WTC11 (cell line): ENCODE results near the gene MTUS2. TPM values are rescaled to one million over a fixed set of nuclear protein-coding genes. Genes with fewer than 3 reads are reported as not detected.

Experiments
- ATAC-seq: fragments of 200-7000 bp; cut with Tn5 transposase; 2 replicates; pipeline ENCODE4 v1.10.0; 2021; ENCODE audit warnings: mild to moderate bottlenecking, moderate library complexity
- CTCF ChIA-PET: fragments of 300-600 bp; sonication (Branson Sonifier 250); formaldehyde crosslinking; loops from one replicate; lab custom pipeline; 2021; ENCODE audit warnings: antibody characterized with exemption; lab: Charles Lee
- POLR2A ChIA-PET: fragments of 350-600 bp; sonication (Branson Sonifier 250); formaldehyde crosslinking; loops from one replicate; lab custom pipeline; 2021; ENCODE audit warnings: antibody characterized with exemption; lab: Charles Lee
- DNase-seq: peaks from one replicate; pipeline ENCODE4 v3.0.0; 2021; ENCODE audit warnings: low spot score
- H3K27ac Mint-ChIP-seq: 2 replicates; pipeline ENCODE4 v1.8.0; 2021; ENCODE audit warnings: mixed read lengths
- H3K27me3 Mint-ChIP-seq: 2 replicates; pipeline ENCODE4 v1.8.0; 2021; ENCODE audit warnings: low read depth, mild to moderate bottlenecking, moderate library complexity, mixed read lengths
- H3K36me3 Mint-ChIP-seq: 2 replicates; pipeline ENCODE4 v1.8.0; 2021; ENCODE audit warnings: mixed read lengths
- H3K4me1 Mint-ChIP-seq: 2 replicates; pipeline ENCODE4 v1.8.0; 2022; ENCODE audit warnings: mixed read lengths
- H3K4me3 Mint-ChIP-seq: 2 replicates; pipeline ENCODE4 v1.8.0; 2021; ENCODE audit warnings: mild to moderate bottlenecking, moderate library complexity, mixed read lengths
- H3K9me3 Mint-ChIP-seq: 2 replicates; pipeline ENCODE4 v1.8.0; 2021; ENCODE audit warnings: mixed read lengths
- ATF1 ChIP-seq: sonication (generic); formaldehyde crosslinking; IDR thresholded peaks from 2 replicates; pipeline ENCODE4 v1.8.1; 2023; ENCODE audit warnings: mild to moderate bottlenecking, moderate library complexity, missing genetic modification reagents
- EMX1 ChIP-seq: fragments of 250-450 bp; sonication (Bioruptor Pico); IDR thresholded peaks from 2 replicates; pipeline ENCODE4 v1.8.0; 2021; ENCODE audit warnings: mild to moderate bottlenecking
- FOXK1 ChIP-seq: sonication (generic); formaldehyde crosslinking; IDR thresholded peaks from 2 replicates; pipeline ENCODE4 v1.8.0; 2022; ENCODE audit warnings: mild to moderate bottlenecking, moderate library complexity, missing genetic modification reagents
- HMGA2 ChIP-seq: fragments of 250-450 bp; sonication (Bioruptor Pico); IDR thresholded peaks from 2 replicates; pipeline ENCODE4 v1.4.0; 2021; ENCODE audit warnings: mild to moderate bottlenecking, moderate library complexity
- JAZF1 ChIP-seq: fragments of 250-450 bp; sonication (Bioruptor Pico); IDR thresholded peaks from 2 replicates; pipeline ENCODE4 v1.9.0; 2021; ENCODE audit warnings: moderate library complexity, mild to moderate bottlenecking, inconsistent platforms
- SP1 ChIP-seq: sonication (generic); formaldehyde crosslinking; conservative IDR thresholded peaks from 2 replicates; pipeline ENCODE4 v1.8.1; 2022; ENCODE audit warnings: missing genetic modification reagents
- ZNF138 ChIP-seq: sonication (generic); formaldehyde crosslinking; conservative IDR thresholded peaks from 2 replicates; pipeline ENCODE4 v1.8.1; 2022; ENCODE audit warnings: mild to moderate bottlenecking, moderate library complexity, missing genetic modification reagents
- ZNF232 ChIP-seq: sonication (generic); formaldehyde crosslinking; IDR thresholded peaks from 2 replicates; pipeline ENCODE4 v1.8.0; 2022; ENCODE audit warnings: mild to moderate bottlenecking, missing genetic modification reagents
- ZNF317 ChIP-seq: sonication (generic); formaldehyde crosslinking; IDR thresholded peaks from 2 replicates; pipeline ENCODE4 v1.8.1; 2023; ENCODE audit warnings: low read depth, mild to moderate bottlenecking, moderate library complexity, missing genetic modification reagents, borderline replicate concordance
- ZNF671 ChIP-seq: fragments of 250-450 bp; sonication (Bioruptor Pico); IDR thresholded peaks from 2 replicates; pipeline ENCODE4 v1.8.0; 2021; ENCODE audit warnings: mild to moderate bottlenecking
- total RNA-seq: library from RNA; stranded (reverse); gene quantifications from 3 replicates; pipeline ENCODE4 v1.2.3, GENCODE V29; 2021
- TF ChIP-seq, protein P1 (sequence below): sonication (generic); formaldehyde crosslinking; IDR thresholded peaks from 2 replicates; pipeline ENCODE4 v1.8.1; 2022; ENCODE audit warnings: mild to moderate bottlenecking, missing genetic modification reagents, moderate library complexity, borderline replicate concordance
- TF ChIP-seq, protein P2 (sequence below): sonication (generic); formaldehyde crosslinking; IDR thresholded peaks from 2 replicates; pipeline ENCODE4 v1.8.0; 2023; ENCODE audit warnings: missing genetic modification reagents, mild to moderate bottlenecking, borderline replicate concordance
- TF ChIP-seq, protein P3 (sequence below): sonication (generic); formaldehyde crosslinking; IDR thresholded peaks from 2 replicates; pipeline ENCODE4 v1.8.0; 2023; ENCODE audit warnings: missing genetic modification reagents
- TF ChIP-seq, protein P4 (sequence below): fragments of 250-450 bp; sonication (Bioruptor Pico); IDR thresholded peaks from 2 replicates; pipeline ENCODE4 v1.9.0; 2021; ENCODE audit warnings: mild to moderate bottlenecking
- TF ChIP-seq, protein P5 (sequence below): sonication (generic); formaldehyde crosslinking; IDR thresholded peaks from 2 replicates; pipeline ENCODE4 v1.8.0; 2022; ENCODE audit warnings: missing genetic modification reagents
- TF ChIP-seq, protein P6 (sequence below): sonication (generic); formaldehyde crosslinking; IDR thresholded peaks from 2 replicates; pipeline ENCODE4 v1.8.1; 2022; ENCODE audit warnings: low read depth, missing genetic modification reagents, borderline replicate concordance
- TF ChIP-seq, protein P7 (sequence below): sonication (generic); formaldehyde crosslinking; IDR thresholded peaks from 2 replicates; pipeline ENCODE4 v1.8.0; 2022; ENCODE audit warnings: mild to moderate bottlenecking, missing genetic modification reagents
- TF ChIP-seq, protein P8 (sequence below): fragments of 200-600 bp; IDR thresholded peaks from 2 replicates; pipeline ENCODE4 v1.8.0; 2022; ENCODE audit warnings: antibody characterized with exemption

The MTUS2 gene
- total RNA-seq, 1 experiment from 2014 or later: 0.22 TPM

DNA sequence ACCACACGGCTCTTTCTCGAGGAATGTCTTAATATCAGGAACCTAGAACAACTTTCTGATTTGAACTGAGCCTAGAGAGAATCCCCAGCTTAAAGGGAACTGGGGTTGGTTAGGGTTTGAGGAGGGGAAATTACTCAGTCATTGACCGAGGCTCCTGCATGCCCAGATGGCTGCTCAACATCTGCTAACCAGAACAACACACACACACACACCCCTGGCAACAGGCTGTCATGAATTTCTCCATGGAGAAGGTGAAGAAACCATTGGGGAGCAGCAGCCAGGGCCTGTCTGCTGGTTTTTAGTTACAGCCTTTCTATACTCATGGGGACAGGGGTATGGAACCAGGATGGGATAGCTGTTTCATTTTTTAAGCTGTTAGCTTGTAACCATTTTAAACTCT is 5.2 kb downstream of the MTUS2 start (continued):
- TF ChIP-seq, protein P1, sequence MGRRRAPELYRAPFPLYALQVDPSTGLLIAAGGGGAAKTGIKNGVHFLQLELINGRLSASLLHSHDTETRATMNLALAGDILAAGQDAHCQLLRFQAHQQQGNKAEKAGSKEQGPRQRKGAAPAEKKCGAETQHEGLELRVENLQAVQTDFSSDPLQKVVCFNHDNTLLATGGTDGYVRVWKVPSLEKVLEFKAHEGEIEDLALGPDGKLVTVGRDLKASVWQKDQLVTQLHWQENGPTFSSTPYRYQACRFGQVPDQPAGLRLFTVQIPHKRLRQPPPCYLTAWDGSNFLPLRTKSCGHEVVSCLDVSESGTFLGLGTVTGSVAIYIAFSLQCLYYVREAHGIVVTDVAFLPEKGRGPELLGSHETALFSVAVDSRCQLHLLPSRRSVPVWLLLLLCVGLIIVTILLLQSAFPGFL: no peak
- TF ChIP-seq, protein P2, sequence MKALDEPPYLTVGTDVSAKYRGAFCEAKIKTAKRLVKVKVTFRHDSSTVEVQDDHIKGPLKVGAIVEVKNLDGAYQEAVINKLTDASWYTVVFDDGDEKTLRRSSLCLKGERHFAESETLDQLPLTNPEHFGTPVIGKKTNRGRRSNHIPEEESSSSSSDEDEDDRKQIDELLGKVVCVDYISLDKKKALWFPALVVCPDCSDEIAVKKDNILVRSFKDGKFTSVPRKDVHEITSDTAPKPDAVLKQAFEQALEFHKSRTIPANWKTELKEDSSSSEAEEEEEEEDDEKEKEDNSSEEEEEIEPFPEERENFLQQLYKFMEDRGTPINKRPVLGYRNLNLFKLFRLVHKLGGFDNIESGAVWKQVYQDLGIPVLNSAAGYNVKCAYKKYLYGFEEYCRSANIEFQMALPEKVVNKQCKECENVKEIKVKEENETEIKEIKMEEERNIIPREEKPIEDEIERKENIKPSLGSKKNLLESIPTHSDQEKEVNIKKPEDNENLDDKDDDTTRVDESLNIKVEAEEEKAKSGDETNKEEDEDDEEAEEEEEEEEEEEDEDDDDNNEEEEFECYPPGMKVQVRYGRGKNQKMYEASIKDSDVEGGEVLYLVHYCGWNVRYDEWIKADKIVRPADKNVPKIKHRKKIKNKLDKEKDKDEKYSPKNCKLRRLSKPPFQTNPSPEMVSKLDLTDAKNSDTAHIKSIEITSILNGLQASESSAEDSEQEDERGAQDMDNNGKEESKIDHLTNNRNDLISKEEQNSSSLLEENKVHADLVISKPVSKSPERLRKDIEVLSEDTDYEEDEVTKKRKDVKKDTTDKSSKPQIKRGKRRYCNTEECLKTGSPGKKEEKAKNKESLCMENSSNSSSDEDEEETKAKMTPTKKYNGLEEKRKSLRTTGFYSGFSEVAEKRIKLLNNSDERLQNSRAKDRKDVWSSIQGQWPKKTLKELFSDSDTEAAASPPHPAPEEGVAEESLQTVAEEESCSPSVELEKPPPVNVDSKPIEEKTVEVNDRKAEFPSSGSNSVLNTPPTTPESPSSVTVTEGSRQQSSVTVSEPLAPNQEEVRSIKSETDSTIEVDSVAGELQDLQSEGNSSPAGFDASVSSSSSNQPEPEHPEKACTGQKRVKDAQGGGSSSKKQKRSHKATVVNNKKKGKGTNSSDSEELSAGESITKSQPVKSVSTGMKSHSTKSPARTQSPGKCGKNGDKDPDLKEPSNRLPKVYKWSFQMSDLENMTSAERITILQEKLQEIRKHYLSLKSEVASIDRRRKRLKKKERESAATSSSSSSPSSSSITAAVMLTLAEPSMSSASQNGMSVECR (CRISPR knock-in tag): no peak

DNA sequence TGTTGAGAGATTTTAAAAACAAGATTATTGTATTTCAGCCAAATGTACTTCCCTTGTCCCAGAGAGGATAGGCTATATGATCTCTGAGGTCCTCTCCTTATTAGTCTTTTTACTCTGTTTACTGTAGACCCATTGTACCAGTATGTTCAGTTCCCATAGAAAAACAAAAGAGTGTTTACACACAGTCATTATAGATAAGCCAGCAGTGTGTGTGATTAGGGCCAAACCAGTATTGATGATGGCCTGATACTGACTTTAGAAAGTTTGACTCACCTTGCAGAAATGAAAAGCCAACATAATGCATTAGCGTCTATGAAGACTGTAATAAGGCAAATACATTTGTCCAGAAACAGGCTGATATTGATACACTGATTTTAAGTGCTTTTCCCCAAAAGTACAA is 6.2 kb downstream of the MTUS2 start:
- ChIA-PET CTCF (interaction anchor here (1.0 kb wide), 1 partner anchor 9 kb away, joined by 4 read pairs; no protein-coding TSS in a partner anchor), POLR2A (no interaction called here)
- Mint-ChIP-seq H3K27ac (no peak overlapping the region), H3K9me3 (peaks cover 56% of the 10 kb centered on the region), H3K4me3 (no peak overlapping the region), H3K27me3 (peaks cover 57% of the 10 kb centered on the region), H3K36me3 (peaks cover 31% of the 10 kb centered on the region), H3K4me1 (no peaks in the 10 kb centered on the region)
- ATAC-seq (no peak), DNase-seq (no peak)
- TF ChIP-seq HMGA2 (CRISPR knock-in tag) (no peak), ZNF138 (CRISPR knock-in tag) (no peak), ZNF317 (no peak), FOXK1 (CRISPR knock-in tag) (no peak), SP1 (no peak), JAZF1 (CRISPR knock-in tag) (no peak), ZNF671 (CRISPR knock-in tag) (no peak), ATF1 (CRISPR knock-in tag) (no peak), ZNF232 (CRISPR knock-in tag) (no peak), EMX1 (CRISPR knock-in tag) (no peak)
- TF ChIP-seq, protein P3, sequence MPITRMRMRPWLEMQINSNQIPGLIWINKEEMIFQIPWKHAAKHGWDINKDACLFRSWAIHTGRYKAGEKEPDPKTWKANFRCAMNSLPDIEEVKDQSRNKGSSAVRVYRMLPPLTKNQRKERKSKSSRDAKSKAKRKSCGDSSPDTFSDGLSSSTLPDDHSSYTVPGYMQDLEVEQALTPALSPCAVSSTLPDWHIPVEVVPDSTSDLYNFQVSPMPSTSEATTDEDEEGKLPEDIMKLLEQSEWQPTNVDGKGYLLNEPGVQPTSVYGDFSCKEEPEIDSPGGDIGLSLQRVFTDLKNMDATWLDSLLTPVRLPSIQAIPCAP (CRISPR knock-in tag): no peak
- TF ChIP-seq, protein P4, sequence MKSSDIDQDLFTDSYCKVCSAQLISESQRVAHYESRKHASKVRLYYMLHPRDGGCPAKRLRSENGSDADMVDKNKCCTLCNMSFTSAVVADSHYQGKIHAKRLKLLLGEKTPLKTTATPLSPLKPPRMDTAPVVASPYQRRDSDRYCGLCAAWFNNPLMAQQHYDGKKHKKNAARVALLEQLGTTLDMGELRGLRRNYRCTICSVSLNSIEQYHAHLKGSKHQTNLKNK (CRISPR knock-in tag): no peak
- TF ChIP-seq, protein P5, sequence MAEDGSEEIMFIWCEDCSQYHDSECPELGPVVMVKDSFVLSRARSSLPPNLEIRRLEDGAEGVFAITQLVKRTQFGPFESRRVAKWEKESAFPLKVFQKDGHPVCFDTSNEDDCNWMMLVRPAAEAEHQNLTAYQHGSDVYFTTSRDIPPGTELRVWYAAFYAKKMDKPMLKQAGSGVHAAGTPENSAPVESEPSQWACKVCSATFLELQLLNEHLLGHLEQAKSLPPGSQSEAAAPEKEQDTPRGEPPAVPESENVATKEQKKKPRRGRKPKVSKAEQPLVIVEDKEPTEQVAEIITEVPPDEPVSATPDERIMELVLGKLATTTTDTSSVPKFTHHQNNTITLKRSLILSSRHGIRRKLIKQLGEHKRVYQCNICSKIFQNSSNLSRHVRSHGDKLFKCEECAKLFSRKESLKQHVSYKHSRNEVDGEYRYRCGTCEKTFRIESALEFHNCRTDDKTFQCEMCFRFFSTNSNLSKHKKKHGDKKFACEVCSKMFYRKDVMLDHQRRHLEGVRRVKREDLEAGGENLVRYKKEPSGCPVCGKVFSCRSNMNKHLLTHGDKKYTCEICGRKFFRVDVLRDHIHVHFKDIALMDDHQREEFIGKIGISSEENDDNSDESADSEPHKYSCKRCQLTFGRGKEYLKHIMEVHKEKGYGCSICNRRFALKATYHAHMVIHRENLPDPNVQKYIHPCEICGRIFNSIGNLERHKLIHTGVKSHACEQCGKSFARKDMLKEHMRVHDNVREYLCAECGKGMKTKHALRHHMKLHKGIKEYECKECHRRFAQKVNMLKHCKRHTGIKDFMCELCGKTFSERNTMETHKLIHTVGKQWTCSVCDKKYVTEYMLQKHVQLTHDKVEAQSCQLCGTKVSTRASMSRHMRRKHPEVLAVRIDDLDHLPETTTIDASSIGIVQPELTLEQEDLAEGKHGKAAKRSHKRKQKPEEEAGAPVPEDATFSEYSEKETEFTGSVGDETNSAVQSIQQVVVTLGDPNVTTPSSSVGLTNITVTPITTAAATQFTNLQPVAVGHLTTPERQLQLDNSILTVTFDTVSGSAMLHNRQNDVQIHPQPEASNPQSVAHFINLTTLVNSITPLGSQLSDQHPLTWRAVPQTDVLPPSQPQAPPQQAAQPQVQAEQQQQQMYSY (CRISPR knock-in tag): no peak
- TF ChIP-seq, protein P6, sequence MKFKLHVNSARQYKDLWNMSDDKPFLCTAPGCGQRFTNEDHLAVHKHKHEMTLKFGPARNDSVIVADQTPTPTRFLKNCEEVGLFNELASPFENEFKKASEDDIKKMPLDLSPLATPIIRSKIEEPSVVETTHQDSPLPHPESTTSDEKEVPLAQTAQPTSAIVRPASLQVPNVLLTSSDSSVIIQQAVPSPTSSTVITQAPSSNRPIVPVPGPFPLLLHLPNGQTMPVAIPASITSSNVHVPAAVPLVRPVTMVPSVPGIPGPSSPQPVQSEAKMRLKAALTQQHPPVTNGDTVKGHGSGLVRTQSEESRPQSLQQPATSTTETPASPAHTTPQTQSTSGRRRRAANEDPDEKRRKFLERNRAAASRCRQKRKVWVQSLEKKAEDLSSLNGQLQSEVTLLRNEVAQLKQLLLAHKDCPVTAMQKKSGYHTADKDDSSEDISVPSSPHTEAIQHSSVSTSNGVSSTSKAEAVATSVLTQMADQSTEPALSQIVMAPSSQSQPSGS (CRISPR knock-in tag): no peak
- TF ChIP-seq, protein P7, sequence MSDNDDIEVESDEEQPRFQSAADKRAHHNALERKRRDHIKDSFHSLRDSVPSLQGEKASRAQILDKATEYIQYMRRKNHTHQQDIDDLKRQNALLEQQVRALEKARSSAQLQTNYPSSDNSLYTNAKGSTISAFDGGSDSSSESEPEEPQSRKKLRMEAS (CRISPR knock-in tag): no peak
- TF ChIP-seq, protein P8, sequence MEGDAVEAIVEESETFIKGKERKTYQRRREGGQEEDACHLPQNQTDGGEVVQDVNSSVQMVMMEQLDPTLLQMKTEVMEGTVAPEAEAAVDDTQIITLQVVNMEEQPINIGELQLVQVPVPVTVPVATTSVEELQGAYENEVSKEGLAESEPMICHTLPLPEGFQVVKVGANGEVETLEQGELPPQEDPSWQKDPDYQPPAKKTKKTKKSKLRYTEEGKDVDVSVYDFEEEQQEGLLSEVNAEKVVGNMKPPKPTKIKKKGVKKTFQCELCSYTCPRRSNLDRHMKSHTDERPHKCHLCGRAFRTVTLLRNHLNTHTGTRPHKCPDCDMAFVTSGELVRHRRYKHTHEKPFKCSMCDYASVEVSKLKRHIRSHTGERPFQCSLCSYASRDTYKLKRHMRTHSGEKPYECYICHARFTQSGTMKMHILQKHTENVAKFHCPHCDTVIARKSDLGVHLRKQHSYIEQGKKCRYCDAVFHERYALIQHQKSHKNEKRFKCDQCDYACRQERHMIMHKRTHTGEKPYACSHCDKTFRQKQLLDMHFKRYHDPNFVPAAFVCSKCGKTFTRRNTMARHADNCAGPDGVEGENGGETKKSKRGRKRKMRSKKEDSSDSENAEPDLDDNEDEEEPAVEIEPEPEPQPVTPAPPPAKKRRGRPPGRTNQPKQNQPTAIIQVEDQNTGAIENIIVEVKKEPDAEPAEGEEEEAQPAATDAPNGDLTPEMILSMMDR: no peak
